Thyroid gland (tissue), 4 donors: ENCODE data around the gene ATP13A3.

ENCODE experiments used
- POLR2A ChIP-seq, 2 donors: fragments of 450-650 bp; IDR thresholded peaks; one replicate each; pipeline ENCODE4 v1.6.1; 2017; ENCODE audit warnings: antibody characterized with exemption in 2 of 2, mild to moderate bottlenecking in 2 of 2, moderate library complexity in 1 of 2
- TF ChIP-seq, protein P1 (sequence below), 6 experiments: fragments of 200-600 bp in 3 of 6; fragments of 450-650 bp in 3 of 6; sonication (generic) in 3 of 6; IDR thresholded peaks; one replicate each; pipeline ENCODE4 v1.5.1; 2016 to 2019; ENCODE audit warnings: antibody characterized with exemption in 6 of 6, mild to moderate bottlenecking in 2 of 6, inconsistent platforms in 1 of 6, moderate library complexity in 1 of 6

DNA sequence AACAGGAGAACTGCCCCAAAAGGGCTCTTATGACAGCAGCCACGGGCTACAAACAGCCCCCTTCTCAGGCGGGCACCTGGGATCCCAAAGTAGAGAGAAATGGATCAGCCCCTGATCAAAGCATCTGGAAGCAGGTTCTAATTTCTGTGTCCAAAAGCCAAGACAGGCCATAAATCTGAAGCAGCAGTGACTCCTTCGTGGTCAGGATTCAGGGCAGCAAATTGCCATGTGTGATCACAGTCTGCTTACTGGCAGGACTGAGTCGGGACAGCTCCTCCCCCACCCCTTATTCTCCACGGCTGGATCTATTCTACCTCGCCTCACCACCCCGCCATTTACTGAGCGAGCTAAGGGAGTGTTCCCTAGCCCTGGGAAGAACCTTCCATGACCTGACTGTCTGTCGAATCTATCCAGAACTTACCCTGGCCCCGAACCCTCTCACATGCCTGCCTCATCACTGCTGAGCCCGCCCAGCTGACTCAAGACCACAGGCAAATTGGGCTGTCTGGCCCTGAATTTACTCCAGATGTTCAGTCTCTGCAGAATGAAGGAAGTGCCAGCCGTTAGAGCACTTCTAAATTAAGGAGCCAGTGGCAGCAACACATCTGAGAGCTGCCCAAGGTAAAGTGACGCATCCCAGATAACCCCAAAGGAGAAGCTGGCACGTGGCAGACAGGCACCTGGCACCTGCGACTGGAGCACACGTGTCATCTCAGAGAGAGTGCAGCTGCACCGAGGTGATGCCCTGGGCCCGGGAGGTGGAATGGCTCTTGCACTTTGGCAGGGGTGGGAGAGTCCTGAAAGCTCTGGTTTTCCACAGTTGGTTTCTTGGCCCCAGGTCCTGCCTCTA lies 118.6 kb downstream of the ATP13A3 start:
- TF ChIP-seq, protein P1, sequence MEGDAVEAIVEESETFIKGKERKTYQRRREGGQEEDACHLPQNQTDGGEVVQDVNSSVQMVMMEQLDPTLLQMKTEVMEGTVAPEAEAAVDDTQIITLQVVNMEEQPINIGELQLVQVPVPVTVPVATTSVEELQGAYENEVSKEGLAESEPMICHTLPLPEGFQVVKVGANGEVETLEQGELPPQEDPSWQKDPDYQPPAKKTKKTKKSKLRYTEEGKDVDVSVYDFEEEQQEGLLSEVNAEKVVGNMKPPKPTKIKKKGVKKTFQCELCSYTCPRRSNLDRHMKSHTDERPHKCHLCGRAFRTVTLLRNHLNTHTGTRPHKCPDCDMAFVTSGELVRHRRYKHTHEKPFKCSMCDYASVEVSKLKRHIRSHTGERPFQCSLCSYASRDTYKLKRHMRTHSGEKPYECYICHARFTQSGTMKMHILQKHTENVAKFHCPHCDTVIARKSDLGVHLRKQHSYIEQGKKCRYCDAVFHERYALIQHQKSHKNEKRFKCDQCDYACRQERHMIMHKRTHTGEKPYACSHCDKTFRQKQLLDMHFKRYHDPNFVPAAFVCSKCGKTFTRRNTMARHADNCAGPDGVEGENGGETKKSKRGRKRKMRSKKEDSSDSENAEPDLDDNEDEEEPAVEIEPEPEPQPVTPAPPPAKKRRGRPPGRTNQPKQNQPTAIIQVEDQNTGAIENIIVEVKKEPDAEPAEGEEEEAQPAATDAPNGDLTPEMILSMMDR (IDR thresholded peaks at IDR 0.05): no peak
- no peak for TF ChIP-seq POLR2A (IDR thresholded peaks at IDR 0.05)
